ENCODE data around the gene PRR22.
"Not testable (repeated sequence)": the region's sequence is repeated elsewhere in the genome, so short reads cannot be mapped to it uniquely, and the experiment has no call there.

The PRR22 gene

GRCh38 chr19:5786593-5787408 lies 2.3 kb upstream of the PRR22 start:
- TF ChIP-seq POLR2AphosphoS5 (IDR thresholded peaks at IDR 0.05; ENCODE audit: low read depth, low read length) (no peak), TAF1 (IDR thresholded peaks at IDR 0.05; ENCODE audit: low read depth, low read length) (no peak), PAX5 (IDR thresholded peaks at IDR 0.05; ENCODE audit: insufficient read depth, low read length, severe bottlenecking) (no peak), POU2F2 (IDR thresholded peaks at IDR 0.05; ENCODE audit: low read depth, low read length) (no peak), SPI1 (IDR thresholded peaks at IDR 0.05; ENCODE audit: low read depth, low read length) (no peak), POLR2A (IDR thresholded peaks at IDR 0.05; ENCODE audit: low read depth, low read length) (no peak)
- DNase-seq (ENCODE audit: insufficient read length, low spot score) (no peak), FAIRE-seq (no peak)

DNA sequence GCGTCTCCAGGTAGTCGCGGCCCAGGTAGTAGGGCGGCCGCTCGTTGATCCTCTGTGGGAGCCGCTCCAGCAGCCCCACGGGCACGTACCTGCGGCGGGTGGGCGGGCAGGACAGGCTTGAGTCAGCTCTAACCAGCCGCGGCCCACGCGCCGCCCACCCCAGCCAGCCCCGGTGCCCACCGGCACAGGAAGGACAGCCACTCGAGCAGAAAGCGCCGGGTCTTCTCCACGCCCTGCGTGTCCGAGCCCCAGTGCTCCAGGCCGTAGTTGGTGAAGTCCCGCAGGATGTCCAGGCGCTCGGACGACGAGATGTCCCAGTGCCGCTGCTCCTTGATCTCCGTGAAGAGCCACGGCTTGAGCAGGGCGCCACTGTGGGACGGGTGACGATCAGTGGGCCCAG lies 877 bp upstream of the PRR22 start:
- TF ChIP-seq TAF1 (IDR thresholded peaks at IDR 0.05; ENCODE audit: low read depth, low read length) (no peak), POLR2AphosphoS5 (IDR thresholded peaks at IDR 0.05; ENCODE audit: low read depth, low read length) (no peak), PAX5 (IDR thresholded peaks at IDR 0.05; ENCODE audit: insufficient read depth, low read length, severe bottlenecking) (no peak), POU2F2 (IDR thresholded peaks at IDR 0.05; ENCODE audit: low read depth, low read length) (no peak), SPI1 (IDR thresholded peaks at IDR 0.05; ENCODE audit: low read depth, low read length) (no peak), POLR2A (IDR thresholded peaks at IDR 0.05; ENCODE audit: low read depth, low read length) (no peak)
- no peak for DNase-seq (ENCODE audit: insufficient read length, low spot score)
- FAIRE-seq = no peak

DNA sequence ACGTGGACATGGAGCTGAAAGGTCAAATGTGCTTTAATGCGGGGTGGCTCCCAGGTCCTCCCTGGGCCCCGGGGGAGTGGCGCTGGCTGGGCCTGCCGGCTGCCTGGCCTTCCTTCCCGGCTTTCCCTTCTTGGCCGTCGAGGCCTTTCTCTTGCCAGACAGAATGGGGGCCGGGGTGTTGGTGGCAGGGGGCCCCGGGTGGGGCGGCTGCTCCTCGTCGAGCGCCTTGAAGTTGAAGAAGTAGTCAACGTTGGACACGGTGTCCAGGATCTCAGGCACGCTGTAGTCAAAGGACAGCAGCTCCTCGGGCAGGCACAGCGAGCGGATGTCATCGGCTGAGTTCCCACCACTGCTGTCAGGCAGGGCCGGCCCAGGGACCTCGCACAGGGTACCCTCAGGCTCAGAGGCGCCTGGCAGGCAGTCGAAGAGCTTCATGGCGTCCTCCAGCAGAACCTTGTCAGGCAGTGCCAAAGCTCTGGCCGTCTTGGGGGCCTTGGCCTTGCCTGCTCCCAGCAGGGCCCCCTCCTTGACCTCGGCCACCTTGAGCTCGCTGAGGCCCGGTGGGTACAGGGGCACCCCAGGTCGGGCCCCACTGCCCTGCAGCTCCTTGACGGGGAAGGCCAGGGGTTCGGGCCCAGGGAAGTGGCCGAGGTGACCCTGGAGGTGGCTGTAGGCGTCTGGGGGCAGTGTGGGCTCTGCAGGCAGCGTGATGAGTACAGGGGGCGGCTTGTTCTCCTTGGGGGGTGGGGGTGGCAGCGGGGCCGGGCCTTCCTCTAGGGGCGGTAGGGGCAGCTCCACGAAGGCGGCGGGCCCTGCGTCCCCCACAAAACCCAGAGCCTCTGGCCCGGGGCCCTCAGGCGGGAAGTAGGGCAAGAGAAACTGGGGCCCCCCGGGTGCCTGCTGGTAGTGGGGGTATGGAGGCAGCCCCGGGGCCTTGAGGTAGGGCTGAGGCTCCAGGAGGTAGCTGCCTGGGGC lies 1.3 kb downstream of the PRR22 start:
- TF ChIP-seq POU2F2 (IDR thresholded peaks at IDR 0.05; ENCODE audit: low read depth, low read length) (no peak), TAF1 (IDR thresholded peaks at IDR 0.05; ENCODE audit: low read depth, low read length) (no peak), POLR2A (IDR thresholded peaks at IDR 0.05; ENCODE audit: low read depth, low read length) (no peak), PAX5 (IDR thresholded peaks at IDR 0.05; ENCODE audit: insufficient read depth, low read length, severe bottlenecking) (no peak), POLR2AphosphoS5 (IDR thresholded peaks at IDR 0.05; ENCODE audit: low read depth, low read length) (no peak), SPI1 (IDR thresholded peaks at IDR 0.05; ENCODE audit: low read depth, low read length) (no peak)
- no peak for FAIRE-seq

DNA sequence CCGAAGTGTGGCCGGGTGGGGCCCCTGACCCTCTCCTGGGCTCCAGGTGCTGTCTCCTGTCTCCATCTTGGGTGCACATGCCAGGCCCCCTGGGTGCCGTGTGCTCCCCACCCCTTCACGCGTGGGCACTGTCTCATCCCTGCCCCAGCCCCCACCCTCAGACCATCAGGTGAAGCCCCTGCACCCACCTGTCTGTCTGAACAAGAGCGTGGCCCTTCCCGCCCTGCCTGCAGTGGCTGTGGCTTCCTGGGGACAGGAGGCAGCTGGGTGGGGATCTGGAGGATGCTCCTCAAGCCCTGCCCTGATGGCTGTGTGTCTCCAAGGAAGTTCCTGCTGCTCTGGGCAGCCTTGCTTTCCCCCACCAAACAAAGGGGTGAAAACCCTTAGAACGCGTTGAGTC lies 2.2 kb downstream of the PRR22 start:
- TF ChIP-seq TAF1 (IDR thresholded peaks at IDR 0.05; ENCODE audit: low read depth, low read length) = no peak
- TF ChIP-seq POLR2A (IDR thresholded peaks at IDR 0.05; ENCODE audit: low read depth, low read length) = no peak
- no peak for TF ChIP-seq PAX5 (IDR thresholded peaks at IDR 0.05; ENCODE audit: insufficient read depth, low read length, severe bottlenecking)
- TF ChIP-seq POU2F2 (IDR thresholded peaks at IDR 0.05; ENCODE audit: low read depth, low read length) = no peak
- TF ChIP-seq SPI1 (IDR thresholded peaks at IDR 0.05; ENCODE audit: low read depth, low read length) = no peak
- no peak for TF ChIP-seq POLR2AphosphoS5 (IDR thresholded peaks at IDR 0.05; ENCODE audit: low read depth, low read length)
- no peak for FAIRE-seq

More for the DNA sequence above, 1.3 kb downstream of the PRR22 start:
- DNase-seq (ENCODE audit: insufficient read length, low spot score) = no peak

DNA sequence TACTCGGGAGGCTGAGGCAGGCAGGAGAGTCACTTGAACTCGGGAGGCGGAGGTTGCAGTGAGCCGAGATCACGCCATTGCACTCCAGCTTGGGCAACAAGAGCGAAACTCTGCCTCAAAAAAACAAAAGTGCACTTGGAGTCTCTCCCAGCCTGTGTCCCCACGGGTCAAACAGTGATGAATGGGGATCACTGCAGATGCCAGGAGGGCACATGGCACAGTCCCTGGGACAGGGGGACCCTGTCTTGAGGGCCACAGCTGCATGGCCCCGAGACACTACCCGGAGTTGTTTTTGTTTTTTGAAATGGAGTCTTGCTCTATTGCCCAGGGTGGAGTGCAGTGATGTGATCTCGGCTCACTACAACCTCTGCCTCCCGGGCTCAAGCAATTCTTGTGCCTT lies 3.6 kb downstream of the PRR22 start:
- not testable (repeated sequence) for DNase-seq (ENCODE audit: insufficient read length, low spot score); FAIRE-seq

More for the DNA sequence above, 2.2 kb downstream of the PRR22 start:
- no peak for DNase-seq (ENCODE audit: insufficient read length, low spot score)

DNA sequence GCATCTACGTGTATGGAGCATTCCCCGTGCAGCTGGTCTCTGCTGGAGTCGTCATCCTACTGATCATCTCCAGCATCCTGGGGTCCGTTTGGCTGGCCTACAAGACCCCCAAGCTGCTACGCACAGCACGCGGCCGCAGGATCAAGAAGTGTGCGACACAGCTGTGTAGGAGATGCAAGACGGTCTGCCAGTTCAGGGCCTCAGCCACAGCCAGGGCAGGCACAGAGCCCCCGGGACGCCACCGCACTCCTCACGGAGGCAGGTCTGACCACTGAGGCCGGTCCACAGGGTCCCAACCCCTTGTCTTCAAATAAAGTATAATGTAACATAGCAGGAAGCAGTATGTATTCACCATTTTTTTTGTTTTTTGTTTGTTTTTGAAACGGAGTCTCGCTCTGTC lies 6.1 kb downstream of the PRR22 start:
- no peak for FAIRE-seq
- TF ChIP-seq PAX5 (IDR thresholded peaks at IDR 0.05; ENCODE audit: insufficient read depth, low read length, severe bottlenecking) (no peak), SPI1 (IDR thresholded peaks at IDR 0.05; ENCODE audit: low read depth, low read length) (no peak), TAF1 (IDR thresholded peaks at IDR 0.05; ENCODE audit: low read depth, low read length) (no peak), POLR2A (IDR thresholded peaks at IDR 0.05; ENCODE audit: low read depth, low read length) (no peak), POU2F2 (IDR thresholded peaks at IDR 0.05; ENCODE audit: low read depth, low read length) (no peak), POLR2AphosphoS5 (IDR thresholded peaks at IDR 0.05; ENCODE audit: low read depth, low read length) (no peak)
- no peak for DNase-seq (ENCODE audit: insufficient read length, low spot score)

DNA sequence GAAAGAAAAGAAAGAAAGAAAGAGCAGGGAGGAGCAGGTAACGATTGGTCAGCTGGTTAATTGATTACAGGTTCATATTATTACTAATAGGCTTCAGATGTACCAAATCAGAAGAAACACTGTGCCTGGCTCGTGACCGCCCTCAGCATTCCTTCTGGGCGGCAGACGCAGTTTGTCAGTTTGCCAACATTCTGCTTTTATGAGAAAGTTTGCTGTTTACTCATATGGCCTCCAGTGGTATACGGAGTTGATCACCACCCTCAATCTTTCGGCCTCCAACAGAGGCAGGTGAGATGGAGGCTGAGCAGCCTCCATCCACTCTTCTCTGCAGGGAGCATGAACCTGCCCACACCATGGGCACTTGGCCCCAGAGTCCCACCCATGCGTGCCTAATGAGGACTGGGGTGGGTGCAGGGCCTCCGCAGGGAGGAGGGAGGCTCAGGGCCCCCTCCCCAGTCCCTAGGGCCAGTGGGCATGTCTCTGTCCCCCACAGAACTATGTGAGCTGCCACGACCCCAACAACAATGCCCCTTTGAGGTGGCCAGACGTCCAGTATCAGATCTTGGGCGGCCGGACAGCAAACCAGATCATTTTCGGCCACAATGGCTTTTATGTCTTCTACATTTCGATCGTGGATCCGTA lies 8.8 kb downstream of the PRR22 start:
- FAIRE-seq (no peak), DNase-seq (ENCODE audit: insufficient read length, low spot score) (no peak)
- TF ChIP-seq SPI1 (IDR thresholded peaks at IDR 0.05; ENCODE audit: low read depth, low read length) (no peak), PAX5 (IDR thresholded peaks at IDR 0.05; ENCODE audit: insufficient read depth, low read length, severe bottlenecking) (no peak)

DNA sequence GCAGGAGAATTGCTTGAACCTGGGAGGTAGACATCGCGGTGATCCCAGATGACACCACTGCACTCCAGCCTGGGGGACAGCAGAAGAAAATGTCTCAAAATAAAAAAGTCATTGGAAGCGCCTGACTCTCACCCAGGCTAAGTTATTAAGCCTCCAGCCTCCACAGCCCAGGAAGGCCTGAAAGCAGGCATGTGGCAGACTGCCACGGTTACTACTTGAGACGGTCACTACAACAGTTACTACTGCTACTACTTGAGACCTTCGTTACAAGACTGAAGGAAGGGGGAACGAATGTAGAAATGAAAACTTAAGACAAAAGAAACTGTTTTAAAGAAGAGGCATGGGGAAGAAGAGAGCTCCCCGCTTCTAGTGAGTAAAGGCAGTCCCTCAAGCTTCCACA lies 9.6 kb downstream of the PRR22 start:
- no peak for DNase-seq (ENCODE audit: insufficient read length, low spot score)
- TF ChIP-seq POU2F2 (IDR thresholded peaks at IDR 0.05; ENCODE audit: low read depth, low read length) (no peak), SPI1 (IDR thresholded peaks at IDR 0.05; ENCODE audit: low read depth, low read length) (no peak)
- no peak for FAIRE-seq

GRCh38 chr19:5773276-5773675 lies 11.3 kb downstream of the PRR22 start:
- no peak for FAIRE-seq
- DNase-seq (ENCODE audit: insufficient read length, low spot score) = no peak
- TF ChIP-seq TAF1 (IDR thresholded peaks at IDR 0.05; ENCODE audit: low read depth, low read length) (no peak), SPI1 (IDR thresholded peaks at IDR 0.05; ENCODE audit: low read depth, low read length) (no peak), PAX5 (IDR thresholded peaks at IDR 0.05; ENCODE audit: insufficient read depth, low read length, severe bottlenecking) (no peak), POU2F2 (IDR thresholded peaks at IDR 0.05; ENCODE audit: low read depth, low read length) (no peak), POLR2A (IDR thresholded peaks at IDR 0.05; ENCODE audit: low read depth, low read length) (no peak), POLR2AphosphoS5 (IDR thresholded peaks at IDR 0.05; ENCODE audit: low read depth, low read length) (no peak)

Measured in GM12891 (cell line).